ENCODE measurements around the gene ALCAM.

Gene ALCAM

DNA sequence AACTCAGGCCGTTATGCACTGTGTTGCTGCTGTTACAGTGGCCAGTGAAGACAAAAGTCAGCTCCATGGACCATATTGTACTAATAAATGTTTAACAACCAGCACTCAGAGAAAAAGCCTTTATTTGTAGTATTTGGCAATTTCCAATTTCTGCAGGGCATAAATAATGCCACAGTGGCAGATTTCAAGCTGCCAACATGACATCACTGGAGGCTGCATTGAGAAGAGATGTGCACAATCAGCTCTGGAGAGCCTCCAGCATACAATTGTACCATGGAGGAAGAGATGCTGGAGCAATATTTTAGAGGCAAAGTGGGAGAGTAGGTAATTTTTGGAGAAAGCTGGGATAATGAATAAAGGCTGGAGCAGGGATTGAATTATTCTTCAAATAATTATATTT is 9.7 kb upstream of the ALCAM start:
- TF ChIP-seq, protein P1, sequence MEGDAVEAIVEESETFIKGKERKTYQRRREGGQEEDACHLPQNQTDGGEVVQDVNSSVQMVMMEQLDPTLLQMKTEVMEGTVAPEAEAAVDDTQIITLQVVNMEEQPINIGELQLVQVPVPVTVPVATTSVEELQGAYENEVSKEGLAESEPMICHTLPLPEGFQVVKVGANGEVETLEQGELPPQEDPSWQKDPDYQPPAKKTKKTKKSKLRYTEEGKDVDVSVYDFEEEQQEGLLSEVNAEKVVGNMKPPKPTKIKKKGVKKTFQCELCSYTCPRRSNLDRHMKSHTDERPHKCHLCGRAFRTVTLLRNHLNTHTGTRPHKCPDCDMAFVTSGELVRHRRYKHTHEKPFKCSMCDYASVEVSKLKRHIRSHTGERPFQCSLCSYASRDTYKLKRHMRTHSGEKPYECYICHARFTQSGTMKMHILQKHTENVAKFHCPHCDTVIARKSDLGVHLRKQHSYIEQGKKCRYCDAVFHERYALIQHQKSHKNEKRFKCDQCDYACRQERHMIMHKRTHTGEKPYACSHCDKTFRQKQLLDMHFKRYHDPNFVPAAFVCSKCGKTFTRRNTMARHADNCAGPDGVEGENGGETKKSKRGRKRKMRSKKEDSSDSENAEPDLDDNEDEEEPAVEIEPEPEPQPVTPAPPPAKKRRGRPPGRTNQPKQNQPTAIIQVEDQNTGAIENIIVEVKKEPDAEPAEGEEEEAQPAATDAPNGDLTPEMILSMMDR (IDR thresholded peaks at IDR 0.05): no peak

DNA sequence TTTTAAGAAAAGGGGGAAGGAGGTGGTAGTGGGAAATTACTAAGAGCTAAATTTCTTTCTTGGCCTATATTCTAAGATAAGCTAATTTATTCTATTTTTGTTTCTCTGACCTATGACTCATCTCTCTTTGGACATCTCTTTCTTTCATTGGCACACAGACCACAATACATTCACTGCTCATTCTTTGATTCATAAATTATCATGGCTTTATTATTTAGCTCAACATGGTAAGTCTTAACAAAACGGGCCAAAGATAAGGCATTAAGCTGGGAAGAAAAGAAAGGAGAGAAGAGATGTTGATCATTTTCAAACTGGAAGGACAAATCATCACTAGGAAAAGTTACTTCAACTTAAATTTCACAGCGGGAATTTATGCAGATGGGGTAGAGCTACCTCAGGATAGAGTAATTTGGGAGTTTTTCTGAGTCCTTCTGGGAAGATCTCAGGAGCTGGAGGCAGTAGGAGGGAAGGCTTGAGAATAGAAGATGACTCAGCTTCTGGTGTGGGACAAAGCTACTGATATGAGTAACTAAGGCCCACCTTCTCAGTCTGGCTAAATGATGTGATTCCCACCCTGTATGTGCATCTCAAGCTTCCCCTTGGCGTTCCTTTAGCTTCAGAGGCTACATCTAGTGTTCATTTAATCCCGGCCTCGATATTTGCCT is 7.5 kb upstream of the ALCAM start:
- TF ChIP-seq, protein P1 (IDR thresholded peaks at IDR 0.05): no peak

DNA sequence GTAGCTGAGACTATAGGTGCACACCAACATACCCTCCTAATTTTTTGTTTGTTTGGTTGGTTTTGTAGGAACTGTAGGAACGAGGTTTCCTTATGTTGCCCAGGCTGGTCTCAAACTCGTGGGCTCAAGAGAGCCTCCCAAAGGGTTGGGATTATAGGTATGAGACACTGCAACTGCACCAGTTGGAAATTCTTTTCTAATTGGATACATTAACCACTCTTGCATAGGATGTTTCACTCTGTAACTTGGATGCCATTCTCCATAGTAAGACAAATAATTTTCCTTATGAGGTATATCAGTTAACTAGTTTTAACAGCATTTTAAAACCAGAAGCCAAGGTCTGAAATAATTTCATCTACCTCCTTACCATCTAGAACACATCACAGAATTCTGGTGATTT is 6.7 kb upstream of the ALCAM start:
- TF ChIP-seq, protein P1 (IDR thresholded peaks at IDR 0.05): no peak

DNA sequence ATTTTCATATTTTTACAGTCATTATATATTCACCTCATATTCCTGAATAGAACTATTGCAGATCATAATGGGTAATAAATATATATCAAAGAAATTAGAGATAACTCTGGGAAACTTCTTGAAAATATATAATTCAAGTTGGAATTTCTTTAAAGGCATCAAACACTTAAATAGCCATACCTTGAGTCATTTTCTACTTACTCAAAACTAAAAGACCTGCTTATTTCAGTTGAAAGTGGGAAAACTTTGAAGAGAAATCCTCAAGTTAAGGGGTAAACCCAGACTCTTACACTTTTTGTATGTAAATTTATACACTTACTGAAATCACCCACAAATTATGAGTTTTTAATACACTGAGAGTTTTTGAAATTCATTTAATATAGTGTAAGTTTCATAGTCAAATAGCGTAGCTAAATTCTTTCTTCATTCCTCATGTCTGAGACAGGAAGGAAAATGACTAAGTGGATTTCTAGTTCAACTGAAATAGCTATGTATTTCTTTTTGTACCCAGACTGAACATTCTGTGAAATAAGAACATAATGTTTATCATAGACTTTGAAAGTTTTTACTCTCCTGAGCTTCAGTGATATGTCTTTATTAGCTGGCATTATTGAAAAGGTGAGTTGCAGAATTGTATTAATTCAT is 4.6 kb upstream of the ALCAM start:
- TF ChIP-seq, protein P1 (IDR thresholded peaks at IDR 0.05): no peak

DNA sequence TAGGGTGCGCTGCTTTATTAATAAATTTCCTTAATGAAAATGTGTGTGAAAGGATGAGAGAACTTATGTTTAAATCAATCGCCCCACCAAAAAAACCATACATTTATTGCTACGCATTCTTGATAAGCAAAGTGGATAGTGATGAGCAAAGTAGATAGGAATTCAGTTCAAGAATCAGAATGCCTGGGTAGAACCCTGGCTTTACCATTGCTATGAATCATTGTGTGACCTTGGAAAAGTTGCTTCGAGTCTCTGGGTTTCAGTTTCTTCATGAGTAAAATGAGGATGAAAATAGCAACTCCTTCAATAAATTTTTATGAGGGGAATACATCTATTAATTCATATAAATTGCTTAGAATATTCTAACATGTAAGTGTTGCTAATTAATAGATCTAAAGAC is 2.6 kb upstream of the ALCAM start:
- TF ChIP-seq, protein P1 (IDR thresholded peaks at IDR 0.05): no peak

DNA sequence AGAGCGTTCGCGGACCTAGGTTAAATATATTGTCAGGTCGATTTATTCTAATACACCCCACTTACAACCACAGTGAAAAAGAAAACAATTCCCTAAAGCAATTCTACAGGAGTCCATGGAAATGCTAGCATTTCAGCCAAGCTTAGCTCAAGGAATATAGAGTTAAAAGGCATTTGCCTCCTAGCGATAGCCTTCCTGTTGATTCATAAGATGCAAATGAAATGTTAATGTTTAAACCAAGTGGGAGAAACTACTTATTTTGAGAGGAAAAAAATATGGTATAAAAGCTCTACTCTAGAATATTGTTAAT is 1.7 kb upstream of the ALCAM start:
- TF ChIP-seq, protein P1 (IDR thresholded peaks at IDR 0.05): no peak

DNA sequence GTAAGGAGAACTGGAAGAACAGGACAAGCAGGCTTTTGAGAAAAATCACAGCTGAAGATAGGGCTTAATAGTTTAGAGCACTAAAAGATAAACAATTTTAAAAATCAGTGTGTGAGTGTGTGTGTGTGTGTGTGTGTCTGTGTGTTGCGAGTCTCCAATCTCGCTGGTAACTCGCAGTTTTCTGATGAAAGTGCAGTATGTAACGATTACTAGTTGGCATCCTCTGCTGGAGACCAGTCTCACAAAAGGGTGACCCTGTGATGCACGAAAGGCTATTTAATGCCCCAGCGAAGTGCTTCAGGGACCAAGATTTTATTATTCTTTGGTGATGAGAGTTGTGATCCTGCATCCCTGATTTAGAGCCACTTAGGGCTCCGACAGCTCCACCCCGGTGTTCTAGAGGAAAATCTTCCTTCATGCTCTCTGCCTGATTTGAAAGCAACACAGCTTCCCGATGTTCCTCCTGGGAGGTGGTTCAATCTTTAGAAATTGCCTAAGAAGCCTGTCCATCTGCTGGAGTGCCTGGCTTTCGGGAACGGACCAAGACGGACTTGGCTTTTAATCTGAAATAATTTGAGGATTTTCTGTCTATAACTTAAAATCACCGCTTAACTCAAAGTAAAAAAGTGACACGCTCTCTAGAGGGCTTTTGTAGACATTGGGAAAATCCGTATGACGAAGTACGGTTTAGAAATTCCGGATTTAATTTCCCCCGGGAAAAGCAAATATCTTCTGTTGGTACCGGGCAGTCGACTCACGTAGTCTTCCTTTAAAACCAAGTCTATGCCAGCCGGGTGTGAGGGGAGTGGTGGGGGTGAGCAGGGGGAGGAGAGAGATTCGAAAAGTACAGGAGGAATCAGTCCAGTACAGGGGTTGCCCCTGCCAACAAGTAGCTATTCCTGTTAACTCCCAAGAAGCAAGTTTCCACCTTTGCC is 1.1 kb upstream of the ALCAM start:
- TF ChIP-seq, protein P1 (IDR thresholded peaks at IDR 0.05): no peak
